ENCODE measurements around the gene LRFN2.

LRFN2 gene

DNA sequence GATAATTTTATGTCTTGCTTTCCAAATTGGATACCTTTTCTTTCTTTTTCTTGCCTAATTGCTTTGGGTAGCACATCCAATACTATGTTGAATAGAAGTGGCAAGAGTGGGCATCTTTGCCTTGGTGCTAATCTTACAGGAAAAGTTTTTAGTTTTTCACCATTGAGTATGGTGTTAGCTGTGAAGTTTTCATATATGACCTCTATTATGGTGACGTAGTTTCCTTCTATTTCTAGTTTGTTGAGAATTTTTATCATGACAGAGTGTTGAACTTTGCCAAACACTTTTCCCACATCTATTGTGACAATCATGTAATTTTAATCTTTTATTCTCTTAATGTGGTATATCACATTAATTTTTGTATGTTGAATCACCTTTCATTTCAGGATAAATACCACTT, 216.1 kb downstream of the LRFN2 start:
- no peak overlapping the region for H3K27ac Mint-ChIP-seq
- DNase-seq (no peak), ATAC-seq (no peak)
- H3K4me1 Mint-ChIP-seq = peaks cover 30% of the 10 kb centered on the region
- no peak overlapping the region for H3K4me3 Mint-ChIP-seq
- H3K9me3 Mint-ChIP-seq = peaks cover 0 to 3% of the 10 kb centered on the region in 2 donors
- no peaks in the 10 kb centered on the region for H3K27me3 Mint-ChIP-seq

DNA sequence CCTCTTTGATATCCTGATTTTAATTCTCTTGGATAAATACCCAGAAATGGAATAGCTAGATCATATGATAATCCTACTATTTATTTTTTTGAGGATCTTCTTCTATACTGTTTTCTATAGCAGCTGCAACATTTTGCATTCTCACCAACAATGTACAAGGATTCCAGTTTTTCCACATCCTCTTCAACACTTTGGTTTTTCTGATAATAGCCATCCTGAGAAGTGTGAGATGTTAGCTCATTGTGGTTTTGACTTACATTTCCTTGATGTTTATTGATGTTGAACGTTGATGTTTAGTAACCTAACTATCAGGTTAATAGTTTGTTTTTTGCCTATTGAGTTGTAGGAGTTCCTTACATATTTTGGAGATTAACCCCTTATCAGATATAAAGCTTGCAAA, 217.3 kb downstream of the LRFN2 start:
- H3K27ac Mint-ChIP-seq = no peak overlapping the region
- no peaks in the 10 kb centered on the region for H3K27me3 Mint-ChIP-seq
- peaks cover 30% of the 10 kb centered on the region for H3K4me1 Mint-ChIP-seq
- peaks cover 3 to 5% of the 10 kb centered on the region in 2 donors for H3K9me3 Mint-ChIP-seq
- ATAC-seq (no peak), DNase-seq (no peak)
- no peak overlapping the region for H3K4me3 Mint-ChIP-seq

- Mint-ChIP-seq H3K4me3 (no peak overlapping the region), H3K4me1 (peaks cover 30% of the 10 kb centered on the region), H3K27ac (no peak overlapping the region), H3K9me3 (peaks cover 3 to 8% of the 10 kb centered on the region in 2 donors), H3K27me3 (no peaks in the 10 kb centered on the region)
- DNase-seq (no peak), ATAC-seq (no peak)
These were observed 218.1 kb downstream of the LRFN2 start for GRCh38 chr6:40369042-40369441.

GRCh38 chr6:40362859-40363258, 224.3 kb downstream of the LRFN2 start:
- Mint-ChIP-seq H3K9me3 (peaks cover 0 to 13% of the 10 kb centered on the region in 2 donors), H3K4me1 (no peaks in the 10 kb centered on the region), H3K27me3 (peaks cover 19% of the 10 kb centered on the region), H3K27ac (no peak overlapping the region), H3K4me3 (no peak overlapping the region)
- no peak for ATAC-seq
- DNase-seq = no peak

- DNase-seq = no peak
- no peak overlapping the region for H3K4me3 Mint-ChIP-seq
- H3K4me1 Mint-ChIP-seq = peaks cover 8% of the 10 kb centered on the region
- ATAC-seq = no peak
- H3K27ac Mint-ChIP-seq = peak overlapping the region in 1 of 2 donors; percentile 4
- peaks cover 19% of the 10 kb centered on the region for H3K27me3 Mint-ChIP-seq
- H3K9me3 Mint-ChIP-seq = peaks cover 0 to 8% of the 10 kb centered on the region in 2 donors
These were observed 227.4 kb downstream of the LRFN2 start for GRCh38 chr6:40359808-40360207.

- Mint-ChIP-seq H3K9me3 (peaks cover 0 to 5% of the 10 kb centered on the region in 2 donors), H3K4me3 (no peak overlapping the region), H3K4me1 (peaks cover 8% of the 10 kb centered on the region), H3K27me3 (peaks cover 19% of the 10 kb centered on the region), H3K27ac (no peak overlapping the region)
- no peak for DNase-seq
- ATAC-seq = no peak
These were observed 228.4 kb downstream of the LRFN2 start for GRCh38 chr6:40358473-40359460.

DNA sequence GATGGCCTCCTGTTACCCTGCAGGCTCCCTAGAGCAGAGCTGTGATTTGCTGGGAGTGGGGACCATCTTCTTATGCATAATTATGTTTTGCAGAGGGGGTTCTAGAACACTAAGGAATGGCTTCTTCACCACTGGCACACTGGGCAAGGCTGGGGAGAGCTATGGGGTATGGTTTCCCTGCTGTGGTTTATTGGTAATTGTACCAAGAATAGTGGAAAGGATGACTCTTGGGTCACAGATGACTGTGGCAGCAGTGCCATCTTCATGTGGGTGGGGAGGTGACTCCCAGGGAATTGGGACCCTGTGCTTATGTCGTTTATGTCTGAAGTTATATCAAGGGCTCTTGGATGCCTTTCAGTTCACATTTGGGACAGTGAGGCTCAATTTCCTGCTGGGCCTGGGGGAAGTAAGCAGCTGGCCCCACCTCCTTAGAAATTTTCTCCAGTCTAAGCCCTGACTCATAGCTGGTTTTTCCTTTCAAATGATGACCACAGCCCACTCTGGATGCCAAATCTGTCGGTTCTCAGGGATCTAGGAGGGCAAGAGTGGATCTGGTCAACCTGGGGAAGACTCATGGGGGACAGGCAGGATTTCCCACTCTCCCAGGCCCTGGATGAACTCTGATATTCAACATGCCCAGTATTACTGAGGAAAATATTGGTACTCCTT, 230.8 kb downstream of the LRFN2 start:
- no peak overlapping the region for H3K27ac Mint-ChIP-seq

DNA sequence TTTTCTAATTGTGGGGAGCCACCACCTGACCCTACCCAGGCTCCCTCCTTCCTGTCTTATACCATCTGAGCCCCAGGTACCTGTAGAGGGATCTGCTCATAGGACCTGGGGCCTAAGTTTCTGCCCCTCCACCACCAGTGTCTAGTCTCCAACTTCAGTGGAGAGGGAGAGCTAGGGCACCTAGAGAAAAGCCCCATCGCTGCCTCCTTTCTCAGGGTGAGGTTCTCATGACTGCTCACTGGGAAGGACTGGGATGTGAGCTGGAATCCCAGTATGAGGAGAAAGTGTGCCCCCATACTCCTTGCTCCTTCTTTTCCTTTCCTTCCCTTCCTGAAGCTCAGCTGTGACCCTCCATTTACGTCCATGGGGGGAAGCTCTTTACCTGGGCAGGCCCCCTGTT, 231.6 kb downstream of the LRFN2 start:
- H3K27me3 Mint-ChIP-seq = peaks cover 14% of the 10 kb centered on the region
- DNase-seq (no peak), ATAC-seq (no peak)
- H3K9me3 Mint-ChIP-seq = no peaks in the 10 kb centered on the region
- H3K4me3 Mint-ChIP-seq = no peak overlapping the region
- H3K4me1 Mint-ChIP-seq = peaks cover 8% of the 10 kb centered on the region
- H3K27ac Mint-ChIP-seq = no peak overlapping the region

More for the DNA sequence above, 230.8 kb downstream of the LRFN2 start:
- Mint-ChIP-seq H3K9me3 (no peaks in the 10 kb centered on the region), H3K27me3 (peaks cover 14% of the 10 kb centered on the region), H3K4me1 (peaks cover 8% of the 10 kb centered on the region), H3K4me3 (no peak overlapping the region)
- ATAC-seq = peak; percentile 68
- DNase-seq = peak in 1 of 2 donors; percentile 15

- ATAC-seq = no peak
- DNase-seq = no peak
- Mint-ChIP-seq H3K9me3 (no peaks in the 10 kb centered on the region), H3K27me3 (peaks cover 11% of the 10 kb centered on the region), H3K4me1 (peaks cover 8% of the 10 kb centered on the region), H3K4me3 (no peak overlapping the region), H3K27ac (no peak overlapping the region)
These were observed 232.1 kb downstream of the LRFN2 start for GRCh38 chr6:40355066-40355465.

DNA sequence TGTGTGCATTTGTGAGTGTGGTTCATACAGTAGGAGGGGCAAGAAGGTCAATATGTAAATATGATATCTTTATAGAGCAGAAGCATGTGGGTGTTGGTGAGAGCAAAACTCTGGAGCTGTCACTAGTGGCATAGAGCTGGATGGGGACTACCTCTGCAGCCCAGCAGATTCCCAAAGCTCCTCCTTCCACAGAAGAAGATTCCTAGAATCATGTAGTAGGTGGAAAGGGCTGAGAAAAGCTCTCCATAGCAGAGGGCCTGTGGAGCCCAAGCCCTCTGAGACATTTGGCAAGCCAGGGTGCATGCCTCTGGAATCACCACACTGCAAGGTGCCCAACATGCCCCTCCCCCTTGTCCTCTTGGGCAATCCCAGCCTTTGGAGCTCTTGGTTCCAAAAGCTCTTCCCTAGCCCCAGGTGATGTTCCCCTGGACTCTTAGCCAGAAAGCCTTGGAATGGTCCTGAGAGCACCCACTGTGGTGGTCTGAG, 233.2 kb downstream of the LRFN2 start:
- H3K27ac Mint-ChIP-seq = no peak overlapping the region

GRCh38 chr6:40353197-40353966, 233.8 kb downstream of the LRFN2 start:
- Mint-ChIP-seq H3K27ac (no peak overlapping the region), H3K27me3 (no peaks in the 10 kb centered on the region), H3K4me1 (peaks cover 8% of the 10 kb centered on the region), H3K4me3 (no peak overlapping the region), H3K9me3 (no peaks in the 10 kb centered on the region)
- ATAC-seq (no peak), DNase-seq (no peak)

More for the DNA sequence above, 233.2 kb downstream of the LRFN2 start:
- Mint-ChIP-seq H3K4me3 (no peak overlapping the region), H3K9me3 (no peaks in the 10 kb centered on the region), H3K27me3 (peaks cover under 1% of the 10 kb centered on the region), H3K4me1 (peaks cover 8% of the 10 kb centered on the region)
- DNase-seq (no peak), ATAC-seq (no peak)

DNA sequence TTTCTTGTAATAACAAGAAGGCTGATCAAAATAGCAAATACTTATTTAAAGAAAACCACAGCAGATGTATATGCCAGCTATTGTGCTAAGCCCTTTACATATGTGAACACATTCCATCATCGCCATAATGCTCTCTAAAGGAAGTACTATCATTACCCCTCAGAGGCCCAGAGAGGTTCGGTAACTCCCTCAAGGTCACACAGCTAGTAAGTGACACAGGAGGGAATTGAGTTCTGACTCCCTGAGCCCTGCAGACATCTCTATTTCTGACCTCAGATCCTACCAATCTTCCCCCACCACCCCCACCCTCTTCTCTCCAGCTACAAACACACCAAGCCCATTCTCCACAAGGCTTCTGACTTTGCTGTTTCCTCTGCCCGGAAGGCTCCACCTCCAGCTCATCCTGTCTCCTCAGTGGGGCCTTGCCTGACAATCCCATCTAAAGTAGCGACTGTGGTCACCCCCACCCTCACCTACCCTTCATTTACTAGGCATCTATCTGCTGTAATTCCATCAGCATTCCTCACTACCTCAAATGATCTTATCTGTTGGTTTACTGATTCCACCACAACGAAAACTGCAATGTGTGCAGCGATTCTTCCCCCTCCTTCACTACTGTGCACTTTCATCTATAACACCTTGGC, 234.5 kb downstream of the LRFN2 start:
- no peaks in the 10 kb centered on the region for H3K27me3 Mint-ChIP-seq
- DNase-seq = no peak

GRCh38 chr6:40352006-40352405, 235.2 kb downstream of the LRFN2 start:
- Mint-ChIP-seq H3K4me1 (peaks cover 8% of the 10 kb centered on the region), H3K27ac (no peak overlapping the region), H3K9me3 (no peaks in the 10 kb centered on the region), H3K27me3 (peaks cover 2% of the 10 kb centered on the region), H3K4me3 (no peak overlapping the region)
- DNase-seq = no peak
- no peak for ATAC-seq

More for the DNA sequence above, 234.5 kb downstream of the LRFN2 start:
- H3K27ac Mint-ChIP-seq = no peak overlapping the region
- no peak for ATAC-seq
- H3K4me3 Mint-ChIP-seq = no peak overlapping the region
- peaks cover 8% of the 10 kb centered on the region for H3K4me1 Mint-ChIP-seq
- no peaks in the 10 kb centered on the region for H3K9me3 Mint-ChIP-seq

DNA sequence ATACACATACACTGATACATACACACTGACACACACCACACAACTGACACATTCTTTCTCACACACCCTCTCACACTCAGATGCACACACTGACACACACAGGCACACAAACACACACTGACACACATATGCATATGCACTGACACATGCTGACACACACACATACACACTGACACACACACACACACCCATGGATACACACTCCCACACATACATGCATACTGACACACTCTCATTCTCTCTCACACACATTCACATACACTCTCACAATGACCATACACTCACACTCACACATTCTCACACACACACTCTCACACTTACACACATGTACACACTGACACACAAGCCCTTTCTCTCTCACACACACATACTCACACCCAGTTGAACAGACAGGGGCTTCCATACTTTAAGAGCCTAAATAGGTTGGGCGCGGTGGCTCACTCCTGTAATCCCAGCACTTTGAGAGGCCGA, 236.4 kb downstream of the LRFN2 start:
- DNase-seq = no peak
- Mint-ChIP-seq H3K4me1 (no peaks in the 10 kb centered on the region), H3K27me3 (peaks cover 6% of the 10 kb centered on the region), H3K9me3 (no peaks in the 10 kb centered on the region), H3K27ac (no peak overlapping the region), H3K4me3 (no peak overlapping the region)
- ATAC-seq = no peak
